Esophagus squamous epithelium (tissue), 4 donors: Measurements from ENCODE around the gene LARGE1.

ENCODE experiments used
- CTCF ChIP-seq, 6 experiments: fragments of 450-650 bp in 4 of 6; fragments of 200-600 bp in 2 of 6; sonication (generic) in 2 of 6; IDR thresholded peaks; one replicate each; pipeline ENCODE4 v1.5.1; 2016 to 2019; ENCODE audit warnings: antibody characterized with exemption in 6 of 6, mild to moderate bottlenecking in 4 of 6, moderate library complexity in 4 of 6
- POLR2A ChIP-seq, 4 donors: fragments of 450-650 bp; IDR thresholded peaks; one replicate each; pipeline ENCODE4 v1.6.1; 2017; ENCODE audit warnings: antibody characterized with exemption in 4 of 4, mild to moderate bottlenecking in 4 of 4, moderate library complexity in 3 of 4

- TF ChIP-seq CTCF (IDR thresholded peaks at IDR 0.05), result no peak
- TF ChIP-seq POLR2A (IDR thresholded peaks at IDR 0.05), result no peak
Observed at GRCh38 chr22:33324228-33324627, 596.0 kb downstream of the LARGE1 start.
